GM12878 (cell line): ENCODE results near the gene FGFR4. TPM values are rescaled to one million over a fixed set of nuclear protein-coding genes. Genes with fewer than 3 reads are reported as not detected.

Source experiments
- CHD4 ChIP-seq: fragments of 200-600 bp; sonication (generic); IDR thresholded peaks from 2 replicates; pipeline ENCODE4 v1.6.1; 2016; ENCODE audit warnings: mild to moderate bottlenecking
- FOXM1 ChIP-seq: IDR thresholded peaks from 2 replicates; pipeline ENCODE4 v1.6.1; 2012; ENCODE audit warnings: low read depth, mild to moderate bottlenecking, inconsistent platforms, low read length, moderate library complexity
- HDGF ChIP-seq: fragments of 450-650 bp; IDR thresholded peaks from 2 replicates; pipeline ENCODE4 v1.6.1; 2016; ENCODE audit warnings: antibody characterized with exemption
- JUND ChIP-seq: IDR thresholded peaks from 2 replicates; pipeline ENCODE4 v1.6.1; 2012; ENCODE audit warnings: low read depth, mild to moderate bottlenecking, low read length, improper control_type of control experiment, moderate library complexity
- KLF5 ChIP-seq: fragments of 450-650 bp; IDR thresholded peaks from 2 replicates; pipeline ENCODE4 v1.6.1; 2014; ENCODE audit warnings: mild to moderate bottlenecking; ENCODE audit not compliant: partially characterized antibody
- MXI1 ChIP-seq: fragments of 150-350 bp; IDR thresholded peaks from 2 replicates; pipeline ENCODE4 v1.6.1; 2011; ENCODE audit warnings: low read depth, mild to moderate bottlenecking, inconsistent platforms, low read length, improper control_type of control experiment
- RAD21 ChIP-seq: IDR thresholded peaks from 2 replicates; pipeline ENCODE4 v1.6.1; 2011; ENCODE audit warnings: mild to moderate bottlenecking, low read depth, low read length, moderate library complexity; ENCODE audit not compliant: insufficient read depth
- SUPT20H ChIP-seq: IDR thresholded peaks from 2 replicates; pipeline ENCODE4 v1.6.1; 2011; ENCODE audit warnings: low read depth, mild to moderate bottlenecking, low read length, moderate library complexity, borderline replicate concordance; ENCODE audit not compliant: control insufficient read depth
- ZNF622 ChIP-seq: fragments of 450-650 bp; IDR thresholded peaks from 2 replicates; pipeline ENCODE4 v1.6.1; 2017; ENCODE audit warnings: mild to moderate bottlenecking, inconsistent platforms
- polyA plus RNA-seq, 11 experiments: library from polyadenylated mRNA; depleted of rRNA in 4 of 11; unstranded in 6 of 11; stranded (reverse) in 5 of 11; fragments of >200 nt; fragmentation: Nextera tagmentation in 4 of 11; fragmentation: Illumina TruSeq in 1 of 11; extraction: Ambion mirVana in 4 of 11; extraction: Trizol in 1 of 11; gene quantifications; 1 replicate in 1 of 11; 2 replicates in 10 of 11; pipeline versions ENCODE4 v1.2.1 to v1.2.3, GENCODE V29; 2011 to 2016; ENCODE audit warnings: inconsistent platforms in 2 of 11, missing spikeins in 2 of 11, low read depth in 1 of 11
- total RNA-seq, 4 experiments: library from RNA; depleted of rRNA in 3 of 4; stranded (reverse); fragments of >200 nt in 3 of 4; fragmentation: Illumina TruSeq in 1 of 4; extraction: Trizol in 1 of 4; gene quantifications; 2 replicates each; pipeline versions ENCODE4 v1.2.1 to v1.2.3, GENCODE V29; 2013 to 2021
- TF ChIP-seq, protein P1 (sequence below): fragments of 450-650 bp; IDR thresholded peaks from 2 replicates; pipeline ENCODE4 v1.6.1; 2017; ENCODE audit warnings: mild to moderate bottlenecking, moderate library complexity
- TF ChIP-seq, protein P2 (sequence below): fragments of 450-650 bp; IDR thresholded peaks from 2 replicates; pipeline ENCODE4 v1.6.1; 2017; ENCODE audit warnings: mild to moderate bottlenecking, moderate library complexity
- TF ChIP-seq, protein P3 (sequence below): fragments of 450-650 bp; IDR thresholded peaks from 2 replicates; pipeline ENCODE4 v1.6.1; 2016; ENCODE audit warnings: mild to moderate bottlenecking, moderate library complexity, borderline replicate concordance
- TF ChIP-seq, protein P4 (sequence below): IDR thresholded peaks from 2 replicates; pipeline ENCODE4 v1.6.1; 2012; ENCODE audit warnings: low read length, inconsistent platforms

Gene FGFR4
- total and polyA plus RNA-seq, 10 of the 15 experiments (the other 5 are each of a cell fraction or from before 2014, with no cell fraction given) = 0.17 to 0.77 (median 0.28) TPM; not detected in 5

DNA sequence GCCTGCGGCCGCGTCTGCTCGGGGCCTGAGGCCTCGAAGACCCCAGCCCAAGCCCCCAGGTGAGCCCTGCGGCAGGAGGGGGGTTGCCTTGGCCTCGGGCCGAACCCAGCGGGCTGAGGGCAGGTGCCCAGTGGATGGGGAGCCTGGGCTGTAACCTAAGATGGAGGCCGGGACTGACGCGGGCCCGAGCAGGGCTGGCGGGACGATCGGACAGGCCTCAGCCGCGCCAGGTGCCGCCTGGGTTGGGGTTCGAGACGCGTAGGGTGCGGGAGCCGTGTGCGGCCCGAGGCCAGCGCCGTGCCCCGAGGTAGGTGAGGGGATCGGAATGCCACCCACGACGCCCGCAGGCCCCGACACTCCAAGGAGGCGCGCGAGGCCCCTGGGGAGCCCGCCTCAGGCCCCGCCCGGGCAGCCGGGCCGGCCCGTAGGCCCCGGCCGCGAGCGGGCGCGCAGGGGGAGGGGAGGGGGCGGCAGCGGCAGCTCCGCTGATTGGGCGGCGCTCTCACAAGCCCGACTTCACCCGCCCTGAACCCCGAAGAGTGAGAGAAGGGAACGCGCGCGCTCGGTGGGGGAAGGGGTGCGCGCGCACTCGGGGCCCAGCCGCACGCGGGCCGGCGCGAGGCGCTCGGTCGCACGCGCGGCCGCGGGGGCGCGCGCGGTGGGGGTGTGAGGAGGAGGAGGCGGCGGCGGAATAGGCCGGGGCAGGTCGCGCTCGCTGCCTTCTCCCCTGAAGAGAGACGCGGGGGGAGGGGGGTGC is 46.6 kb downstream of the FGFR4 start, which contains the start of gene NSD1 (continued):
- TF ChIP-seq, protein P1, sequence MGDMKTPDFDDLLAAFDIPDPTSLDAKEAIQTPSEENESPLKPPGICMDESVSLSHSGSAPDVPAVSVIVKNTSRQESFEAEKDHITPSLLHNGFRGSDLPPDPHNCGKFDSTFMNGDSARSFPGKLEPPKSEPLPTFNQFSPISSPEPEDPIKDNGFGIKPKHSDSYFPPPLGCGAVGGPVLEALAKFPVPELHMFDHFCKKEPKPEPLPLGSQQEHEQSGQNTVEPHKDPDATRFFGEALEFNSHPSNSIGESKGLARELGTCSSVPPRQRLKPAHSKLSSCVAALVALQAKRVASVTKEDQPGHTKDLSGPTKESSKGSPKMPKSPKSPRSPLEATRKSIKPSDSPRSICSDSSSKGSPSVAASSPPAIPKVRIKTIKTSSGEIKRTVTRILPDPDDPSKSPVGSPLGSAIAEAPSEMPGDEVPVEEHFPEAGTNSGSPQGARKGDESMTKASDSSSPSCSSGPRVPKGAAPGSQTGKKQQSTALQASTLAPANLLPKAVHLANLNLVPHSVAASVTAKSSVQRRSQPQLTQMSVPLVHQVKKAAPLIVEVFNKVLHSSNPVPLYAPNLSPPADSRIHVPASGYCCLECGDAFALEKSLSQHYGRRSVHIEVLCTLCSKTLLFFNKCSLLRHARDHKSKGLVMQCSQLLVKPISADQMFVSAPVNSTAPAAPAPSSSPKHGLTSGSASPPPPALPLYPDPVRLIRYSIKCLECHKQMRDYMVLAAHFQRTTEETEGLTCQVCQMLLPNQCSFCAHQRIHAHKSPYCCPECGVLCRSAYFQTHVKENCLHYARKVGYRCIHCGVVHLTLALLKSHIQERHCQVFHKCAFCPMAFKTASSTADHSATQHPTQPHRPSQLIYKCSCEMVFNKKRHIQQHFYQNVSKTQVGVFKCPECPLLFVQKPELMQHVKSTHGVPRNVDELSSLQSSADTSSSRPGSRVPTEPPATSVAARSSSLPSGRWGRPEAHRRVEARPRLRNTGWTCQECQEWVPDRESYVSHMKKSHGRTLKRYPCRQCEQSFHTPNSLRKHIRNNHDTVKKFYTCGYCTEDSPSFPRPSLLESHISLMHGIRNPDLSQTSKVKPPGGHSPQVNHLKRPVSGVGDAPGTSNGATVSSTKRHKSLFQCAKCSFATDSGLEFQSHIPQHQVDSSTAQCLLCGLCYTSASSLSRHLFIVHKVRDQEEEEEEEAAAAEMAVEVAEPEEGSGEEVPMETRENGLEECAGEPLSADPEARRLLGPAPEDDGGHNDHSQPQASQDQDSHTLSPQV = 0 out of 2 replicates have a peak, but pooled peaks have one; percentile 69
- TF ChIP-seq JUND = no peak
- TF ChIP-seq CHD4 = no peak
- no peak for TF ChIP-seq SUPT20H
- no peak for TF ChIP-seq RAD21
- TF ChIP-seq MXI1 = no peak; the same call in 1 of the 2 replicates
- TF ChIP-seq, protein P2, sequence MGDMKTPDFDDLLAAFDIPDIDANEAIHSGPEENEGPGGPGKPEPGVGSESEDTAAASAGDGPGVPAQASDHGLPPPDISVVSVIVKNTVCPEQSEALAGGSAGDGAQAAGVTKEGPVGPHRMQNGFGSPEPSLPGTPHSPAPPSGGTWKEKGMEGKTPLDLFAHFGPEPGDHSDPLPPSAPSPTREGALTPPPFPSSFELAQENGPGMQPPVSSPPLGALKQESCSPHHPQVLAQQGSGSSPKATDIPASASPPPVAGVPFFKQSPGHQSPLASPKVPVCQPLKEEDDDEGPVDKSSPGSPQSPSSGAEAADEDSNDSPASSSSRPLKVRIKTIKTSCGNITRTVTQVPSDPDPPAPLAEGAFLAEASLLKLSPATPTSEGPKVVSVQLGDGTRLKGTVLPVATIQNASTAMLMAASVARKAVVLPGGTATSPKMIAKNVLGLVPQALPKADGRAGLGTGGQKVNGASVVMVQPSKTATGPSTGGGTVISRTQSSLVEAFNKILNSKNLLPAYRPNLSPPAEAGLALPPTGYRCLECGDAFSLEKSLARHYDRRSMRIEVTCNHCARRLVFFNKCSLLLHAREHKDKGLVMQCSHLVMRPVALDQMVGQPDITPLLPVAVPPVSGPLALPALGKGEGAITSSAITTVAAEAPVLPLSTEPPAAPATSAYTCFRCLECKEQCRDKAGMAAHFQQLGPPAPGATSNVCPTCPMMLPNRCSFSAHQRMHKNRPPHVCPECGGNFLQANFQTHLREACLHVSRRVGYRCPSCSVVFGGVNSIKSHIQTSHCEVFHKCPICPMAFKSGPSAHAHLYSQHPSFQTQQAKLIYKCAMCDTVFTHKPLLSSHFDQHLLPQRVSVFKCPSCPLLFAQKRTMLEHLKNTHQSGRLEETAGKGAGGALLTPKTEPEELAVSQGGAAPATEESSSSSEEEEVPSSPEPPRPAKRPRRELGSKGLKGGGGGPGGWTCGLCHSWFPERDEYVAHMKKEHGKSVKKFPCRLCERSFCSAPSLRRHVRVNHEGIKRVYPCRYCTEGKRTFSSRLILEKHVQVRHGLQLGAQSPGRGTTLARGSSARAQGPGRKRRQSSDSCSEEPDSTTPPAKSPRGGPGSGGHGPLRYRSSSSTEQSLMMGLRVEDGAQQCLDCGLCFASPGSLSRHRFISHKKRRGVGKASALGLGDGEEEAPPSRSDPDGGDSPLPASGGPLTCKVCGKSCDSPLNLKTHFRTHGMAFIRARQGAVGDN = peak; percentile 88
- TF ChIP-seq KLF5 = no peak
- TF ChIP-seq HDGF = peak; percentile 80; the same call in 1 of the 2 replicates
- no peak for TF ChIP-seq FOXM1
- TF ChIP-seq, protein P3, sequence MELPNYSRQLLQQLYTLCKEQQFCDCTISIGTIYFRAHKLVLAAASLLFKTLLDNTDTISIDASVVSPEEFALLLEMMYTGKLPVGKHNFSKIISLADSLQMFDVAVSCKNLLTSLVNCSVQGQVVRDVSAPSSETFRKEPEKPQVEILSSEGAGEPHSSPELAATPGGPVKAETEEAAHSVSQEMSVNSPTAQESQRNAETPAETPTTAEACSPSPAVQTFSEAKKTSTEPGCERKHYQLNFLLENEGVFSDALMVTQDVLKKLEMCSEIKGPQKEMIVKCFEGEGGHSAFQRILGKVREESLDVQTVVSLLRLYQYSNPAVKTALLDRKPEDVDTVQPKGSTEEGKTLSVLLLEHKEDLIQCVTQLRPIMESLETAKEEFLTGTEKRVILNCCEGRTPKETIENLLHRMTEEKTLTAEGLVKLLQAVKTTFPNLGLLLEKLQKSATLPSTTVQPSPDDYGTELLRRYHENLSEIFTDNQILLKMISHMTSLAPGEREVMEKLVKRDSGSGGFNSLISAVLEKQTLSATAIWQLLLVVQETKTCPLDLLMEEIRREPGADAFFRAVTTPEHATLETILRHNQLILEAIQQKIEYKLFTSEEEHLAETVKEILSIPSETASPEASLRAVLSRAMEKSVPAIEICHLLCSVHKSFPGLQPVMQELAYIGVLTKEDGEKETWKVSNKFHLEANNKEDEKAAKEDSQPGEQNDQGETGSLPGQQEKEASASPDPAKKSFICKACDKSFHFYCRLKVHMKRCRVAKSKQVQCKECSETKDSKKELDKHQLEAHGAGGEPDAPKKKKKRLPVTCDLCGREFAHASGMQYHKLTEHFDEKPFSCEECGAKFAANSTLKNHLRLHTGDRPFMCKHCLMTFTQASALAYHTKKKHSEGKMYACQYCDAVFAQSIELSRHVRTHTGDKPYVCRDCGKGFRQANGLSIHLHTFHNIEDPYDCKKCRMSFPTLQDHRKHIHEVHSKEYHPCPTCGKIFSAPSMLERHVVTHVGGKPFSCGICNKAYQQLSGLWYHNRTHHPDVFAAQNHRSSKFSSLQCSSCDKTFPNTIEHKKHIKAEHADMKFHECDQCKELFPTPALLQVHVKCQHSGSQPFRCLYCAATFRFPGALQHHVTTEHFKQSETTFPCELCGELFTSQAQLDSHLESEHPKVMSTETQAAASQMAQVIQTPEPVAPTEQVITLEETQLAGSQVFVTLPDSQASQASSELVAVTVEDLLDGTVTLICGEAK = no peak
- TF ChIP-seq ZNF622 = no peak
- TF ChIP-seq, protein P4, sequence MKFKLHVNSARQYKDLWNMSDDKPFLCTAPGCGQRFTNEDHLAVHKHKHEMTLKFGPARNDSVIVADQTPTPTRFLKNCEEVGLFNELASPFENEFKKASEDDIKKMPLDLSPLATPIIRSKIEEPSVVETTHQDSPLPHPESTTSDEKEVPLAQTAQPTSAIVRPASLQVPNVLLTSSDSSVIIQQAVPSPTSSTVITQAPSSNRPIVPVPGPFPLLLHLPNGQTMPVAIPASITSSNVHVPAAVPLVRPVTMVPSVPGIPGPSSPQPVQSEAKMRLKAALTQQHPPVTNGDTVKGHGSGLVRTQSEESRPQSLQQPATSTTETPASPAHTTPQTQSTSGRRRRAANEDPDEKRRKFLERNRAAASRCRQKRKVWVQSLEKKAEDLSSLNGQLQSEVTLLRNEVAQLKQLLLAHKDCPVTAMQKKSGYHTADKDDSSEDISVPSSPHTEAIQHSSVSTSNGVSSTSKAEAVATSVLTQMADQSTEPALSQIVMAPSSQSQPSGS = no peak
